ENCODE data around the gene YWHAG. TPM values are rescaled to one million over a fixed set of nuclear protein-coding genes. Genes with fewer than 3 reads are reported as not detected.
A peak's percentile ranks its signal among the peaks of the same experiment; 100 is the strongest.
"Not testable (repeated sequence)": the region's sequence is repeated elsewhere in the genome, so short reads cannot be mapped to it uniquely, and the experiment has no call there.

Gene YWHAG
- total and polyA plus RNA-seq, 8 donors, result 15.7 to 55.7 (median 33.9) TPM

GRCh38 chr7:76314042-76314721 is 44.6 kb downstream of the YWHAG start:
- H3K4me1 ChIP-seq, result peaks cover 11 to 16% (median 13%) of the 10 kb centered on the region in 3 donors
- no peak overlapping the region for H3K4me3 ChIP-seq
- DNase-seq (peak; percentile 93 to 99 (median 97)), ATAC-seq (peak; percentile 51 to 78 (median 69)), FAIRE-seq (no peak)
- H3K9me3 ChIP-seq, result no peaks in the 10 kb centered on the region
- H3K27me3 ChIP-seq, result no peaks in the 10 kb centered on the region
- 5 to 7% methylated on average over 15 of the region's 15 CpGs for whole genome bisulfite sequencing, 2 donors
- TF ChIP-seq, protein P1, sequence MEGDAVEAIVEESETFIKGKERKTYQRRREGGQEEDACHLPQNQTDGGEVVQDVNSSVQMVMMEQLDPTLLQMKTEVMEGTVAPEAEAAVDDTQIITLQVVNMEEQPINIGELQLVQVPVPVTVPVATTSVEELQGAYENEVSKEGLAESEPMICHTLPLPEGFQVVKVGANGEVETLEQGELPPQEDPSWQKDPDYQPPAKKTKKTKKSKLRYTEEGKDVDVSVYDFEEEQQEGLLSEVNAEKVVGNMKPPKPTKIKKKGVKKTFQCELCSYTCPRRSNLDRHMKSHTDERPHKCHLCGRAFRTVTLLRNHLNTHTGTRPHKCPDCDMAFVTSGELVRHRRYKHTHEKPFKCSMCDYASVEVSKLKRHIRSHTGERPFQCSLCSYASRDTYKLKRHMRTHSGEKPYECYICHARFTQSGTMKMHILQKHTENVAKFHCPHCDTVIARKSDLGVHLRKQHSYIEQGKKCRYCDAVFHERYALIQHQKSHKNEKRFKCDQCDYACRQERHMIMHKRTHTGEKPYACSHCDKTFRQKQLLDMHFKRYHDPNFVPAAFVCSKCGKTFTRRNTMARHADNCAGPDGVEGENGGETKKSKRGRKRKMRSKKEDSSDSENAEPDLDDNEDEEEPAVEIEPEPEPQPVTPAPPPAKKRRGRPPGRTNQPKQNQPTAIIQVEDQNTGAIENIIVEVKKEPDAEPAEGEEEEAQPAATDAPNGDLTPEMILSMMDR (IDR thresholded peaks at IDR 0.05), result peak; percentile 100
- H3K36me3 ChIP-seq, result no peaks in the 10 kb centered on the region
- intact Hi-C loops (cut with DNase I), result loop anchor here in 1 of 3 donors (10.0 kb wide), 1 partner anchor 139 kb away; no protein-coding TSS in a partner anchor
- no peak overlapping the region for H3K27ac ChIP-seq

DNA sequence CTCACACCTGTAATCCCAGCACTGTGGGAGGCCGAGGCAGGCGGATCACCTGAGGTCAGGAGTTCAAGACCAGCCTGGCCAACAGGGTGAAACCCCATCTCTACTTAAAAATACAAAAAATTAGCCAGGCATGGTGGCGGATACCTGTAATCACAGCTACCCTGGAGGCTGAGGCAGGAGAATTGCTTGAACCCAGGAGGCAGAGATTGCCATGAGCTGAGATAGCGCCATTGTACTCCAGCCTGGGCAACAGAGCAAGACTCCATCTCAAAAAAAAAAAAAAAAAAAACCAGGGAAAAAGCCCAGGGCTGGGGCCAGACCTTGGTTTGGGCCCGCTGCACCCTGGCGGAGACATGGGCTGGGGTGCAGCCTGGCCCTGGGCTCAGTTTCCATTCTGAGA is 47.0 kb downstream of the YWHAG start:
- H3K27me3 ChIP-seq, H3K27ac ChIP-seq, H3K4me3 ChIP-seq, ATAC-seq, DNase-seq, H3K36me3 ChIP-seq, FAIRE-seq, H3K9me3 ChIP-seq: not testable (repeated sequence)
- H3K4me1 ChIP-seq, result peaks cover 6 to 11% (median 10%) of the 10 kb centered on the region in 3 donors
- 93 to 98% methylated on average over 6 of the region's 6 CpGs for WGBS, 2 donors
- intact Hi-C loops (cut with DNase I), result loop anchor here in 1 of 3 donors (10.0 kb wide), 1 partner anchor 137 kb away; no protein-coding TSS in a partner anchor

DNA sequence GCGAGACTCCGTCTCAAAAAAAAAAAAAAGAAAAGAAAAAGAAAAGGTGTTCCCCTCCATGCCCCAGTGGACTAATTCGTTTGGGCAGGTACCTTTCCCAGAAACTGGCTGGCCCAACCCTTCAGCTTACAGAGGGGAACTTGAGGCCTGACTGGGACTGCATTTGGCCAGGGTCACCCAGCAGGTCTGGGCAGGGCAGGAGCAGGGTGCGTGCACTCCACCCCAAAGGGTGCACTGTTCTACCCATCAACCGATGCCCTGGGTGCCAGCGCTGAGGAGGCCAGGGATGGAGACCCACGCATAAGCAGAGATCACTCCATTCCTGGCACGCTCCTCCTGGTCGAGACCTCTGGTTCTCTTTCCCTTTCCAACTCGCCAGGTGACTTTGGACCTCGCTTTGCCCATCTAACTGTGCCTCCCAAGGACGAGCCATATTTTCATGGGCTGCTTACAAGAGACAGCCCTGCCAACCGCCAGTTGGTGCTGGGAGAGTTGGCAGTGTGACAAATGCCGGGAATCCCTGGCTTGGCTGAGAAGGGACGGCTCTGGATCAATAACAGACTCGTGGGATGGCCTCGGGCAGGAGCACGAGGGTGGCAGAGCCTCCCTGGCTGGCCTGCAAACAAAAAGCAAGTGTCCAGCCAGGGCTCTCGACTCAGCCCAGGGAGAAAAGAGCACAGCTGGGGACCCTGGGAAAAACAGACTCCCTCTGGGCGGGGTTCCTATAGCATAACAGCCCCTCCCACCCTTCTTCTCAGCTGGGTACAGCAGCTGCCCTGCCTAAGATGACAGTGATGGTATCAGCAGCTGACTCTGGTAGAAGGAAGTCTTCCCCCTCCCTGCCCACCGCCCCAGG is 48.5 kb downstream of the YWHAG start:
- H3K36me3 ChIP-seq, result no peaks in the 10 kb centered on the region
- H3K9me3 ChIP-seq, result no peaks in the 10 kb centered on the region
- intact Hi-C loops (cut with DNase I), result loop anchor here in 1 of 3 donors (10.0 kb wide), 1 partner anchor 136 kb away; no protein-coding TSS in a partner anchor
- TF ChIP-seq, protein P1 (IDR thresholded peaks at IDR 0.05), result no peak
- peaks cover 10 to 18% (median 11%) of the 10 kb centered on the region in 3 donors for H3K4me1 ChIP-seq
- no peak for FAIRE-seq
- 14 to 24% methylated on average over 20 to 21 of the region's 21 CpGs for WGBS, 2 donors
- peak; percentile 25 to 68 (median 44) for ATAC-seq
- no peaks in the 10 kb centered on the region for H3K27me3 ChIP-seq
- DNase-seq, result peak in 5 of 6 donors; percentile 80 to 90 (median 85)
- peak overlapping the region; percentile 29 to 91 (median 60) for H3K27ac ChIP-seq
- no peak overlapping the region for H3K4me3 ChIP-seq

DNA sequence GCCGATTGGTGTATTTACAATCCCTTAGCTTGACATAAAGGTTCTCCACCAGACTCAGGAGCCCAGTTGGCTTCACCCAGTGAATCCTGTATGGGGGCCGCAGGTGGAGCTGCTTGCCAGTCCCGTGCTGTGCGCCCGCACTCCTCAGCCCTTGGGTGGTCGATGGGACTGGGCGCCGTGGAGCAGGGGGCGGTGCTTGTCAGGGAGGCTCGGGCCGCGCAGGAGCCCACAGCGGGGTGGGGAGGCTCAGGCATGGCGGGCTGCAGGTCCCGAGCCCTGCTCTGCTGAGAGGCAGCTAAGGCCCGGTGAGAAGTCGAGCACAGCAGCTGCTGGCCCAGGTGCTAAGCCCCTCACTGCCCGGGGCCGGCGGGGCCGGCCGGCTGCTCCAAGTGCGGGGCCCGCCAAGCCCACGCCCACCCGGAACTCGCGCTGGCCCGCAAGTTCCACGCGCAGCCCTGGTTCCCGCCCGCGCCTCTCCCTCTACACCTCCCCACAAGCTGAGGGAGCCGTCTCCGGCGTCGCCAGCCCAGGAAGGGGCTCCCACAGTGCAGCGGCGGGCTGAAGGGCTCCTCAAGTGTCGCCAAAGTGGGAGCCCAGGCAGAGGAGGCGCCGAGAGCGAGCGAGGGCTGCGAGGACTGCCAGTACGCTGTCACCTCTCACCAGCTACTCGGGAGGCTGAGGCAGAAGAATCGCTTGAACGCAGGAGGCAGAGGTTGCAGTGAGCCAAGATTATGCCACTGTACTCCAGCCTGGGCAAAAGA is 49.3 kb downstream of the YWHAG start:
- peak overlapping the region in 1 of 4 donors; percentile 91 for H3K27ac ChIP-seq
- H3K4me1 ChIP-seq, result peaks cover 15 to 20% (median 16%) of the 10 kb centered on the region in 3 donors

DNA sequence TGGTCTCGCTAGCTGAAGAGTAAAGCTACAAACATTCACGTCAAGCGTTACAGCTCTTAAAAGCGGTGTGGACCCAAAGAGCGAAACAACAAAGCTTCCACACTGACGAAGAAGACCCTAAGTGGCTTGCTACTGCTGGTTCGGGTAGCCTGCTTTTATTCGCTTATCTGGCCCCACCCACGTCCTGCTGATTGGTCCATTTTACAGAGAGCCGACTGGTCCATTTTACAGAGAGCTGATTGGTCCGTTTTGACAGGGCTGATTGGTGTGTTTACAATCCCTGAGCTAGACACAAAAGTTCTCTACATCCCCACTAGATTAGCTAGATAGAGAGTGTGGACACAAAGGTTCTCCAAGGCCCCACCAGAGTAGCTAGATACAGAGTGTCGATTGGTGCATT is 49.9 kb downstream of the YWHAG start:
- DNase-seq; H3K27ac ChIP-seq; H3K27me3 ChIP-seq; intact Hi-C loops (cut with DNase I); ATAC-seq; H3K9me3 ChIP-seq; H3K36me3 ChIP-seq; H3K4me3 ChIP-seq; FAIRE-seq: not testable (repeated sequence)
- peaks cover 21 to 23% (median 21%) of the 10 kb centered on the region in 3 donors for H3K4me1 ChIP-seq
- WGBS, 2 donors, result 88 to 89% methylated on average over 12 of the region's 12 CpGs

More for the DNA sequence above, 49.3 kb downstream of the YWHAG start:
- H3K9me3 ChIP-seq, DNase-seq, FAIRE-seq, ATAC-seq, H3K27me3 ChIP-seq, H3K36me3 ChIP-seq, H3K4me3 ChIP-seq: not testable (repeated sequence)
- WGBS, 2 donors, result 94% methylated on average over 42 to 50 of the region's 50 CpGs
- intact Hi-C loops (cut with DNase I), result loop anchor here in 1 of 3 donors (10.0 kb wide), 1 partner anchor 135 kb away; no protein-coding TSS in a partner anchor

Data from pancreas (tissue), 10 donors.